IMR-90 (cell line): ENCODE data around the gene PALM3. TPM values are rescaled to one million over a fixed set of nuclear protein-coding genes. Genes with fewer than 3 reads are reported as not detected.

Source experiments
- ATAC-seq: fragments of 200-7000 bp; cut with Tn5 transposase; 2 replicates; pipeline ENCODE4 v1.9.1; 2020; ENCODE audit warnings: low read depth, mild to moderate bottlenecking, moderate library complexity
- BruUV-seq: library from RNA; stranded (reverse); fragments of 400-500 nt; replicated peaks from 2 replicates; lab custom pipeline; 2021; lab: Mats Ljungman, UMichigan
- CTCF ChIA-PET: fragments of 300-600 bp; formaldehyde crosslinking; extraction: SDS; loops from one replicate; lab custom pipeline; 2021; ENCODE audit warnings: antibody characterized with exemption; lab: Yijun Ruan, JAX
- POLR2A ChIA-PET: fragments of 300-600 bp; sonication (Branson Sonifier 250); formaldehyde crosslinking; loops from one replicate; lab custom pipeline; 2022; ENCODE audit warnings: antibody characterized with exemption; ENCODE audit not compliant: unreplicated experiment; lab: Charles Lee
- DNase-seq: peaks from one replicate; pipeline ENCODE4 v3.0.0; 2013
- H2AFZ ChIP-seq: replicated peaks from 2 replicates; pipeline ENCODE3; 2013; ENCODE audit warnings: low read length, mild to moderate bottlenecking; ENCODE audit not compliant: poor library complexity
- H2AK5ac ChIP-seq: 2 replicates; pipeline ENCODE4 v1.6.1; 2013; ENCODE audit warnings: low read depth, low read length, inconsistent platforms
- H2AK9ac ChIP-seq: replicated peaks from 2 replicates; pipeline ENCODE3; 2013; ENCODE audit warnings: mild to moderate bottlenecking, low read depth, low read length, moderate library complexity; ENCODE audit not compliant: poor library complexity
- H2BK120ac ChIP-seq: 2 replicates; pipeline ENCODE4 v1.6.1; 2013; ENCODE audit warnings: low read depth, low read length, inconsistent platforms
- H2BK15ac ChIP-seq: 3 replicates; pipeline ENCODE4 v1.6.1; 2013; ENCODE audit warnings: low read depth, low read length, inconsistent platforms
- H2BK20ac ChIP-seq: 2 replicates; pipeline ENCODE4 v1.6.1; 2013; ENCODE audit warnings: low read depth, mild to moderate bottlenecking, inconsistent platforms, low read length, moderate library complexity
- H2BK5ac ChIP-seq: 2 replicates; pipeline ENCODE4 v1.6.1; 2013; ENCODE audit warnings: mild to moderate bottlenecking, low read depth, low read length, inconsistent platforms; ENCODE audit not compliant: poor library complexity, severe bottlenecking
- H3K14ac ChIP-seq: replicated peaks from 2 replicates; pipeline ENCODE4 v1.6.1; 2013; ENCODE audit warnings: low read depth, low read length, inconsistent platforms
- H3K18ac ChIP-seq: 2 replicates; pipeline ENCODE4 v1.6.1; 2013; ENCODE audit warnings: low read depth, low read length, control low read depth
- H3K23ac ChIP-seq: 2 replicates; pipeline ENCODE4 v1.6.1; 2013; ENCODE audit warnings: low read depth, low read length, inconsistent platforms
- H3K27ac ChIP-seq: 2 replicates; pipeline ENCODE4 v1.5.1; 2013; ENCODE audit warnings: mild to moderate bottlenecking, control low read depth, low read length; ENCODE audit not compliant: insufficient read depth
- H3K27me3 ChIP-seq: 2 replicates; pipeline ENCODE4 v1.6.1; 2013; ENCODE audit warnings: low read length; ENCODE audit not compliant: control insufficient read depth, insufficient read depth
- H3K36me3 ChIP-seq: 2 replicates; pipeline ENCODE4 v1.6.1; 2013; ENCODE audit warnings: low read length, mixed read lengths; ENCODE audit not compliant: control insufficient read depth, insufficient read depth
- H3K4ac ChIP-seq: 2 replicates; pipeline ENCODE4 v1.6.1; 2013; ENCODE audit warnings: low read depth, low read length, inconsistent platforms
- H3K4me1 ChIP-seq: 2 replicates; pipeline ENCODE4 v1.6.1; 2013; ENCODE audit warnings: low read length, mixed read lengths; ENCODE audit not compliant: control insufficient read depth, insufficient read depth
- H3K4me2 ChIP-seq: 2 replicates; pipeline ENCODE4 v1.6.1; 2013; ENCODE audit warnings: low read depth, mild to moderate bottlenecking, control low read depth, low read length, moderate library complexity
- H3K4me3 ChIP-seq: 2 replicates; pipeline ENCODE4 v1.5.1; 2013; ENCODE audit warnings: low read depth, mild to moderate bottlenecking, control low read depth, low read length, moderate library complexity; ENCODE audit not compliant: insufficient read depth
- H3K56ac ChIP-seq: 2 replicates; pipeline ENCODE4 v1.6.1; 2013; ENCODE audit warnings: low read length, inconsistent platforms; ENCODE audit not compliant: insufficient read depth; ENCODE audit errors: extremely low read depth
- H3K79me1 ChIP-seq, 2 experiments: 2 replicates each; pipeline ENCODE4 v1.6.1; 2013; ENCODE audit warnings: low read length in 2 of 2, inconsistent platforms in 1 of 2, low read depth in 1 of 2
- H3K9ac ChIP-seq: 2 replicates; pipeline ENCODE4 v1.6.1; 2013; ENCODE audit warnings: low read depth, low read length, control low read depth
- H3K9me1 ChIP-seq: 2 replicates; pipeline ENCODE4 v1.6.1; 2013; ENCODE audit warnings: low read length, inconsistent platforms; ENCODE audit not compliant: insufficient read depth
- H3K9me3 ChIP-seq: 2 replicates; pipeline ENCODE4 v1.6.1; 2013; ENCODE audit warnings: low read length; ENCODE audit not compliant: control insufficient read depth, insufficient read depth
- H4K20me1 ChIP-seq: 2 replicates; pipeline ENCODE4 v1.6.1; 2013; ENCODE audit warnings: low read length, inconsistent platforms; ENCODE audit not compliant: insufficient read depth
- H4K5ac ChIP-seq: 2 replicates; pipeline ENCODE4 v1.6.1; 2013; ENCODE audit warnings: mild to moderate bottlenecking, low read depth, low read length, control low read depth
- H4K8ac ChIP-seq, 2 experiments: 2 replicates each; pipeline ENCODE4 v1.6.1; 2013; ENCODE audit warnings: low read depth in 2 of 2, low read length in 2 of 2, control low read depth in 1 of 2, inconsistent platforms in 1 of 2
- H4K91ac ChIP-seq: 2 replicates; pipeline ENCODE4 v1.6.1; 2013; ENCODE audit warnings: low read depth, low read length, inconsistent platforms; ENCODE audit not compliant: insufficient read depth
- CEBPB ChIP-seq: IDR thresholded peaks from 2 replicates; pipeline ENCODE4 v1.6.1; 2012; ENCODE audit warnings: low read depth, low read length, improper control_type of control experiment
- MXI1 ChIP-seq: IDR thresholded peaks from 2 replicates; pipeline ENCODE4 v1.6.1; 2012; ENCODE audit warnings: low read depth, mild to moderate bottlenecking, low read length, moderate library complexity, borderline replicate concordance
- NFE2L2 ChIP-seq: fragments of 150-350 bp; IDR thresholded peaks from 2 replicates; pipeline ENCODE4 v1.6.1; 2016; ENCODE audit warnings: low read depth, mild to moderate bottlenecking, low read length
- POLR2A ChIP-seq: IDR thresholded peaks from 2 replicates; pipeline ENCODE4 v1.6.1; 2012; ENCODE audit warnings: mild to moderate bottlenecking, low read depth, low read length
- SMC3 ChIP-seq: fragments of 150-350 bp; IDR thresholded peaks from 2 replicates; pipeline ENCODE4 v1.6.1; 2016; ENCODE audit warnings: low read depth, mild to moderate bottlenecking, antibody characterized with exemption, low read length, moderate library complexity
- WGBS, 2 experiments: methylation state at CpG; one replicate each; pipeline versions ENCODE4 v1.1.5 to v1.1.7; 2013; ENCODE audit warnings: missing lambda C conversion rate in 2 of 2; ENCODE audit not compliant: insufficient read length in 1 of 2; ENCODE audit errors: extremely low coverage in 2 of 2; 5-methylcytosine and 5-hydroxymethylcytosine counted together
- dilution Hi-C: fragments of 300-500 bp; cut with HindIII; formaldehyde crosslinking; loops from one replicate; pipeline ENCODE4 v1.14.3; 2018; ENCODE audit warnings: low sequenced_read_pairs; ENCODE audit not compliant: unreplicated experiment
- in situ Hi-C: fragments of 300-500 bp; cut with MboI; formaldehyde crosslinking; loops from 3 replicates; pipeline ENCODE4 v1.14.3; 2019; ENCODE audit warnings: low sequenced_read_pairs, inconsistent platforms, mixed read lengths
- intact Hi-C: fragments of 100-400 bp; cut with micrococcal nuclease; formaldehyde crosslinking; loops from 2 replicates; pipeline ENCODE4 v1.10.0; 2022
- polyA plus RNA-seq, 3 experiments: library from polyadenylated mRNA; depleted of rRNA; stranded (reverse); fragments of >200 nt; gene quantifications; 2 replicates each; pipeline ENCODE4 v1.2.3, GENCODE V29; 2012; ENCODE audit warnings: low replicate concordance in 1 of 3
- total RNA-seq: library from RNA; depleted of rRNA; stranded (reverse); fragments of >200 nt; gene quantifications from 2 replicates; pipeline ENCODE4 v1.2.3, GENCODE V29; 2012
- TF ChIP-seq, protein P1 (sequence below): fragments of 150-350 bp; IDR thresholded peaks from 2 replicates; pipeline ENCODE4 v1.6.1; 2017; ENCODE audit warnings: mild to moderate bottlenecking, antibody characterized with exemption, low read length, low read depth
- TF ChIP-seq, protein P2 (sequence below): conservative IDR thresholded peaks from 2 replicates; pipeline ENCODE4 v1.5.1; 2012; ENCODE audit warnings: mild to moderate bottlenecking, low read depth, low read length, improper control_type of control experiment

Gene PALM3
- total and polyA plus RNA-seq, 2 of the 4 experiments (the other 2 are of a cell fraction): 0.18 to 0.84 TPM

DNA sequence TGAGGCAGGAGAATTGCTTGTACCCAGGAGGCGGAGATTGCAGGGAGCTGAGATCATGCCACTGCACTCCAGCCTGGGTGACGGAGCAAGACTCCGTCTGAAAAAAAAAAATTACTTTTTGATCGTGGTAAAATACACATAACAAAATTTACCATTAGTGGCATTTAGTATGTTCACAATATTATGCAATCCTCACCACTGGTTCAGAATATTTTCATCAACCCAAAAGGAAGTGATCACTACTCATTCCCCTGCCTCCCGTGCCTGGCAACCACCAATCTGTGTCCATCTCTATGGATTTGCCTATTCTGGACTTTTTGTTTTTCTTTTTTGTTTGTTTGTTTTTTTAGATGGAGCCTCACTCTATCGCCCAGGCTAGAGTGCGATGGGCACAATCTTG is 1.2 kb upstream of the PALM3 start:
- in situ Hi-C loops (no loop called here), dilution Hi-C loops (no loop called here), intact Hi-C loops (no loop called here)
- no peak overlapping the region for H3K4ac ChIP-seq
- H3K14ac ChIP-seq: no peak overlapping the region
- H3K9ac ChIP-seq: no peak overlapping the region
- H4K5ac ChIP-seq: no peak overlapping the region
- no peak overlapping the region for H2BK15ac ChIP-seq
- no peak overlapping the region for H2AK9ac ChIP-seq
- H3K9me1 ChIP-seq: no peaks in the 10 kb centered on the region
- DNase-seq: no peak
- peaks cover 25% of the 10 kb centered on the region for H3K27me3 ChIP-seq
- WGBS, 2 experiments: no CpG with 5 or more reads among the region's 7 CpGs
- POLR2A ChIA-PET: no interaction called here
- no TSS peak for BruUV-seq
- no peak for ATAC-seq
- H2BK120ac ChIP-seq: no peak overlapping the region
- no peak overlapping the region for H3K27ac ChIP-seq
- TF ChIP-seq SMC3 (no peak), POLR2A (no peak), CEBPB (peak; percentile 37; the same call in 1 of the 2 replicates), NFE2L2 (no peak), MXI1 (no peak)
- TF ChIP-seq, protein P1, sequence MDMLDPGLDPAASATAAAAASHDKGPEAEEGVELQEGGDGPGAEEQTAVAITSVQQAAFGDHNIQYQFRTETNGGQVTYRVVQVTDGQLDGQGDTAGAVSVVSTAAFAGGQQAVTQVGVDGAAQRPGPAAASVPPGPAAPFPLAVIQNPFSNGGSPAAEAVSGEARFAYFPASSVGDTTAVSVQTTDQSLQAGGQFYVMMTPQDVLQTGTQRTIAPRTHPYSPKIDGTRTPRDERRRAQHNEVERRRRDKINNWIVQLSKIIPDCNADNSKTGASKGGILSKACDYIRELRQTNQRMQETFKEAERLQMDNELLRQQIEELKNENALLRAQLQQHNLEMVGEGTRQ: no peak
- TF ChIP-seq, protein P2, sequence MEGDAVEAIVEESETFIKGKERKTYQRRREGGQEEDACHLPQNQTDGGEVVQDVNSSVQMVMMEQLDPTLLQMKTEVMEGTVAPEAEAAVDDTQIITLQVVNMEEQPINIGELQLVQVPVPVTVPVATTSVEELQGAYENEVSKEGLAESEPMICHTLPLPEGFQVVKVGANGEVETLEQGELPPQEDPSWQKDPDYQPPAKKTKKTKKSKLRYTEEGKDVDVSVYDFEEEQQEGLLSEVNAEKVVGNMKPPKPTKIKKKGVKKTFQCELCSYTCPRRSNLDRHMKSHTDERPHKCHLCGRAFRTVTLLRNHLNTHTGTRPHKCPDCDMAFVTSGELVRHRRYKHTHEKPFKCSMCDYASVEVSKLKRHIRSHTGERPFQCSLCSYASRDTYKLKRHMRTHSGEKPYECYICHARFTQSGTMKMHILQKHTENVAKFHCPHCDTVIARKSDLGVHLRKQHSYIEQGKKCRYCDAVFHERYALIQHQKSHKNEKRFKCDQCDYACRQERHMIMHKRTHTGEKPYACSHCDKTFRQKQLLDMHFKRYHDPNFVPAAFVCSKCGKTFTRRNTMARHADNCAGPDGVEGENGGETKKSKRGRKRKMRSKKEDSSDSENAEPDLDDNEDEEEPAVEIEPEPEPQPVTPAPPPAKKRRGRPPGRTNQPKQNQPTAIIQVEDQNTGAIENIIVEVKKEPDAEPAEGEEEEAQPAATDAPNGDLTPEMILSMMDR: no peak
- no peak overlapping the region for H4K91ac ChIP-seq
- no peak overlapping the region for H2BK20ac ChIP-seq
- no peak overlapping the region for H2BK5ac ChIP-seq
- H4K8ac ChIP-seq: no peak overlapping the region
- no peak overlapping the region for H3K56ac ChIP-seq
- CTCF ChIA-PET: no interaction called here
- H2AFZ ChIP-seq: no peak overlapping the region
- H3K18ac ChIP-seq: no peak overlapping the region
- H3K36me3 ChIP-seq: no peaks in the 10 kb centered on the region
- H4K20me1 ChIP-seq: no peaks in the 10 kb centered on the region
- H3K9me3 ChIP-seq: no peaks in the 10 kb centered on the region
- H3K4me3 ChIP-seq: no peak overlapping the region
- no peaks in the 10 kb centered on the region for H3K4me1 ChIP-seq
- H3K23ac ChIP-seq: no peak overlapping the region
- no peak overlapping the region for H2AK5ac ChIP-seq
- H3K79me1 ChIP-seq: no peaks in the 10 kb centered on the region
- H3K4me2 ChIP-seq: no peak overlapping the region
